AG04449 (cell line): ENCODE data around the gene AFMID.

Experiments used
- CTCF ChIA-PET: fragments of 350-600 bp; formaldehyde crosslinking; extraction: SDS; loops from one replicate; lab custom pipeline; 2021; ENCODE audit warnings: antibody characterized with exemption; lab: Yijun Ruan, JAX
- POLR2A ChIA-PET: fragments of 400-600, 350-600 bp; formaldehyde crosslinking; extraction: SDS; loops from one replicate; lab custom pipeline; 2020; ENCODE audit warnings: antibody characterized with exemption, inconsistent platforms; lab: Yijun Ruan, JAX
- DNase-seq: peaks from one replicate; pipeline ENCODE4 v3.0.0-alpha.2; 2010; ENCODE audit warnings: low read depth, low spot score
- H3K4me3 ChIP-seq: 2 replicates; pipeline ENCODE4 v1.5.1; 2011; ENCODE audit warnings: low read depth, mild to moderate bottlenecking, control low read depth, low read length
- TF ChIP-seq, protein P1 (sequence below): IDR thresholded peaks from one replicate; pipeline ENCODE4 v1.5.1; 2011; ENCODE audit warnings: mild to moderate bottlenecking, moderate library complexity, low read length, control low read depth, inconsistent platforms; ENCODE audit not compliant: insufficient read depth; ENCODE audit errors: missing control alignments

The AFMID gene

DNA sequence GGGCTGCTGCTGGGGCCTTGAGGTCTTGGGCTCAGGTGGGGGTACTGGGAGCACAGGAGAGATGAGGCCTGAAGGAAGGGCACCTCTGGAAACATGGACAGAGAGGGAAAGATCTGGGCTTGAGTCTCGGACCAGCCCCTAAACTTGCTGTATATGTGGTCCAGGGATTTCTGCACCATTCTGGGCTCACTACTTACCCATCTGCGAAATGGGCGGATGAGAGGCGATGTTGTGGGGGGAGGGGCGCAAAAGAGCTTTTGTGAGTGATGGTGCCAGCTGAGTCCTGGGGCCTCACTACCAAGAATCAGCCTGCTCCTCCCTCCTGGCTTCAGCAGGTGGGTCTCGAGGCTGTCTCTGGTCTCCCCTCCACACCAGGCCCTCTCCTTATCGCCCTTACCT is 40.7 kb upstream of the AFMID start:
- DNase-seq: no peak
- no peak overlapping the region for H3K4me3 ChIP-seq
- TF ChIP-seq, protein P1, sequence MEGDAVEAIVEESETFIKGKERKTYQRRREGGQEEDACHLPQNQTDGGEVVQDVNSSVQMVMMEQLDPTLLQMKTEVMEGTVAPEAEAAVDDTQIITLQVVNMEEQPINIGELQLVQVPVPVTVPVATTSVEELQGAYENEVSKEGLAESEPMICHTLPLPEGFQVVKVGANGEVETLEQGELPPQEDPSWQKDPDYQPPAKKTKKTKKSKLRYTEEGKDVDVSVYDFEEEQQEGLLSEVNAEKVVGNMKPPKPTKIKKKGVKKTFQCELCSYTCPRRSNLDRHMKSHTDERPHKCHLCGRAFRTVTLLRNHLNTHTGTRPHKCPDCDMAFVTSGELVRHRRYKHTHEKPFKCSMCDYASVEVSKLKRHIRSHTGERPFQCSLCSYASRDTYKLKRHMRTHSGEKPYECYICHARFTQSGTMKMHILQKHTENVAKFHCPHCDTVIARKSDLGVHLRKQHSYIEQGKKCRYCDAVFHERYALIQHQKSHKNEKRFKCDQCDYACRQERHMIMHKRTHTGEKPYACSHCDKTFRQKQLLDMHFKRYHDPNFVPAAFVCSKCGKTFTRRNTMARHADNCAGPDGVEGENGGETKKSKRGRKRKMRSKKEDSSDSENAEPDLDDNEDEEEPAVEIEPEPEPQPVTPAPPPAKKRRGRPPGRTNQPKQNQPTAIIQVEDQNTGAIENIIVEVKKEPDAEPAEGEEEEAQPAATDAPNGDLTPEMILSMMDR: no peak
- CTCF ChIA-PET: no interaction called here
- POLR2A ChIA-PET: no interaction called here

DNA sequence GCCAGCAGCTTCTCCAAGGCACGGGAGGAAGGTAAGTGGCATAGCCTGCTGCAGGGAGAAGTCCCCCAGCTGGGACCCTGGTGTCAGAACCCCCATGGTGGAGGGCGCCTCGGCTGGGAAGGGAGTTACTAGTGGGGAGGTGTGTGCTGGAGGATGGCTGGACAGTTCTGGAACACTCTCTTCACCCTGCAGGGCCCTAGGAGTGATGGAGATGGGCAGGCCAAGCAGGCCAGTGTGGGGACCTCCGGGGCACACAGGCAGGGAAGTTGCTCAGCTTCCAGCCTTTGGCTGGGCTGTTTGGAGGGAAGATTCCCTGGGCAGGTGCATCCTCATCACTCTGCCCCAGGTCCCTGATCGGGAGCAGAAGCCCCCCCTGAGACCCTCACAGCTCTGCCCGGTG is 40.3 kb upstream of the AFMID start:
- POLR2A ChIA-PET: no interaction called here
- no peak for DNase-seq
- H3K4me3 ChIP-seq: no peak overlapping the region
- CTCF ChIA-PET: no interaction called here
- TF ChIP-seq, protein P1: no peak

DNA sequence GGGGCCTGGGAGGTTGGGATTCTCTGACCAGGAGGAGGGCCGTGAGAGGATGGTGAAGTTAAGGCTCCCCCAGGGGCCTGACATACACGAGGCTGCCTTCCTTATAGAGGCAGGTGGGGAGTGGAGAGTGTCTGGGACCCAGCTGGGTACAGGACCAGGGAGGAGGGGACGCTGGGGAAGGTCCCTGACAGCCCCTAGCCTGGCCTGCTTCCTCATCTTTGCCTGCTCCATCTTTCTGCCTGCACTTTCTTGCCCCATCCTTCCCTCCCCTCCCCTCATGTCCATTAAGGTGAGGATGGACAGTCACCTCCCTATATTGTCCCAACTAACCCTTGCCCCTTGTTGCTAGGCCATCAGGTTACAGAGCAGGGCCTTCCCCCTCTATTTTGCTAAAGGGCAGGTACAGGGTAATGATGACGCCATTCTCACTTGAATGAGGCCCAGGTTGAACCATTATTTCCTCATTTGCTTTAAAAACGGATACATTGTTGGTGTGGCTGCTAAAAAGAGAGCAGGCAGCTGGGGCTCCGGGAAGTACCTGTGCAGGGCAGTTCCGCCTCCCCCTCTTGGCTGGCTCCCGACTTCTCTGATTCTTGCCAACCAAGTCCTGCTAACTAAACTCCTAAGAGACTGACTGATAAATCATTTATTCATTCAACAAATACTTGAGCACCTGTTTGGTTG is 39.7 kb upstream of the AFMID start:
- DNase-seq: no peak
- TF ChIP-seq, protein P1: no peak
- ChIA-PET POLR2A (no interaction called here), CTCF (no interaction called here)
- H3K4me3 ChIP-seq: no peak overlapping the region

DNA sequence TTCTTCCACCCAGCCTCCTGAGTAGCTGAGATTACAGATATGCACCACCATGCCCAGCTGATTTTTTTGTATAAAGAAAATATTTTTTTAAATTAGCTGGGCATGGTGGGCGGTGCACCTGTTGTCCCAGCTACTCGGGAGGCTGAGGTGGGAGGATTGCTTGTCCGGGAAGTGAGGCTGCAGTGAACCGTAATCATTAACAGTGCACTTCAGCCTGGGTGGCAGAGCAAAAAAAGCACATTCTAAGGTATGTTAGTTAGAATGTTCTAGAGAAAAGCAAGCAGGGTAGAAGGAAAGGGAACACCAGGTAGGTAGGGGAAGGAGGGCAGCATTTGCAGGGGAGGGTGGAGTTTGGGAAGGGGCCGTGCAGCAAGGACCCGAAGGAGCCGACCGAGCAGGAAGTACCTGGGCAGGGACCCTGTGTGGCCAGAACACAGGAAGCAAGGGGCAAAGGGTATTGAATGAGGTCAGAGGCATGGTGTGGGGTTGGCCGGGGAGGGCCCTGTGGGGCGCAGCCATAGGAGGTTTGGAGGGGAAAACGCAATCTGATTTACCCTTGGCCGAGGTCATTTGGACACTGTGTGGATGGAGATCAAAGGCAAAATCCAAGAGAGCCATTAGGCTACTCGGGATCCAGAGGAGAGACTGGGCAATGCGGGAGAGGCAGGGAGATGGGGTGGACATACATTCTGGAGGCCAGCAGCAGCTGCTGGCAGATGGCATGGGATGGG is 38.7 kb upstream of the AFMID start:
- TF ChIP-seq, protein P1: no peak
- DNase-seq: no peak
- ChIA-PET CTCF (no interaction called here), POLR2A (no interaction called here)
- H3K4me3 ChIP-seq: no peak overlapping the region

DNA sequence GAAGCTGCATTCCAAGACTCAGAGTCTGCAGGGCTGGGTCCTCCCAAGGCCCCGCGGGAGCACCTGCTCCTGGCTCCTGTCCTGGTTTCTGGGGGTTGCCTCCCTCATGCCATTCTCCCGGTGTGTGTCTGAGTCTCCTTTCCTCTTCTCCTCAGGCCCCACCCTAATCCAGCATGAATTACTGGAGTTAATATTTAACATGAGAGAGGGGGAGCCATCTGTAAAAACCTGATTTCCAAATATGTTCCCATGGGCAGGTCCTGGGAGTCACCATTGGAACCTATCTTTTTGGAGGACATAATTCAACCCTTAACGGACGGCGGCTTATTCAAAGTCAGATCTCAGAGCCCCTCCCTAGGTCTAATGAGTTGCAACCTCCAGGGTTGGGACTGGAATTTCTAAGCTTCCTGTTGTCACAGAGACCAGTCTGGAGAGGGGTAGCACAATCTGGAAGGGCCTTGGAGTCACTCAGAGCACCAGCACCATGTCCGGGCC is 35.6 kb upstream of the AFMID start:
- DNase-seq: no peak
- no peak overlapping the region for H3K4me3 ChIP-seq
- CTCF ChIA-PET: interaction anchor here (0.8 to 1.4 kb wide), 2 partner anchors 25 to 99 kb away, joined by 3 read pairs; no protein-coding TSS in a partner anchor
- TF ChIP-seq, protein P1: no peak
- POLR2A ChIA-PET: no interaction called here

DNA sequence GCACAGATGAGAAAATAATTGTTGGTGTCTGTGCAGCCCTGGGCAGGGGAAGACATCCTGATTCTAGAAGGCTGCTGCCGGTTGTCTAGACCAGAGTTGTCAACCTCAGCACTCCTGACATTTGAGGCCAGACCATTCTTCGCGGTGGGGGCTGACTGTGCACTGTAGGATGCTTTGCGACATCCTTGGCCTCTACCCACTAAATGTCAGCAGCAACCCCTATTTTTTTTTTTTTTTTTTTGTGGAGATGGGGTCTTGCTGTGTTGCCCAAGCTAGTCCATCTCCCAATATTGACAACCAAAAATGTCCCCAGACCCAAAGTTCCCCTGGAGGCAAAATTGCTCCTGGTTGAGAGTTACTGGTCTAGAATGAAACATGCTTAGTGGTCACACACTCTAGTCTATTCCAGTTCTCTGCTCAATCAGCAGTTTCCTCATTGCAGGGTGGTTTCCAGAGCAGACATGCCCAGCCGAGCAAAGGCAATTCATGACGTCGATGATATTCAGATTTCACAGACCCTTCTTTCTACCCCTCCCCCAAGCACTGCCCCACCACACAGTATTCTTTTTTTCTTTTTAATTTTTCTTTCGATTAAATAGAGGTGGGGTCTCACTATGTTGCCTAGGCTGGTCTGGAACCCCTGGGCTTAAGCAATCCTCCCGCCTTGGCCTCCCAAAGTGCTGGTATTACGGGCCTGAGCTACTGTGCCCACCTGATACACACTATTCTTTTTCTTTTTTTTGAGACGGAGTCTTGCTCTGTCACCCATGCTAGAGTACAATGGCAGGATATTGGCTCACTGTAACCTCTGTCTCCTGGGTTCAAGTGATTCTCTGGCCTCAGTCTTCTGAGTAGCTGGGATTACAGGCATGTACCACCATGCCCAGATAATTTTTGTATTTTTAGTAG is 32.0 kb upstream of the AFMID start:
- H3K4me3 ChIP-seq: no peak overlapping the region
- CTCF ChIA-PET: no interaction called here
- DNase-seq: no peak
- TF ChIP-seq, protein P1: no peak
- POLR2A ChIA-PET: no interaction called here
